GM18519 (cell line): ENCODE data around the gene TTF2.

Experiments used
- ATAC-seq: cut with Tn5 transposase; IDR thresholded peaks from one replicate; pipeline ENCODE4 v1.9.1; 2021; ENCODE audit warnings: mild to moderate bottlenecking, moderate library complexity; ENCODE audit not compliant: unreplicated experiment, low FRiP score

Gene TTF2

DNA sequence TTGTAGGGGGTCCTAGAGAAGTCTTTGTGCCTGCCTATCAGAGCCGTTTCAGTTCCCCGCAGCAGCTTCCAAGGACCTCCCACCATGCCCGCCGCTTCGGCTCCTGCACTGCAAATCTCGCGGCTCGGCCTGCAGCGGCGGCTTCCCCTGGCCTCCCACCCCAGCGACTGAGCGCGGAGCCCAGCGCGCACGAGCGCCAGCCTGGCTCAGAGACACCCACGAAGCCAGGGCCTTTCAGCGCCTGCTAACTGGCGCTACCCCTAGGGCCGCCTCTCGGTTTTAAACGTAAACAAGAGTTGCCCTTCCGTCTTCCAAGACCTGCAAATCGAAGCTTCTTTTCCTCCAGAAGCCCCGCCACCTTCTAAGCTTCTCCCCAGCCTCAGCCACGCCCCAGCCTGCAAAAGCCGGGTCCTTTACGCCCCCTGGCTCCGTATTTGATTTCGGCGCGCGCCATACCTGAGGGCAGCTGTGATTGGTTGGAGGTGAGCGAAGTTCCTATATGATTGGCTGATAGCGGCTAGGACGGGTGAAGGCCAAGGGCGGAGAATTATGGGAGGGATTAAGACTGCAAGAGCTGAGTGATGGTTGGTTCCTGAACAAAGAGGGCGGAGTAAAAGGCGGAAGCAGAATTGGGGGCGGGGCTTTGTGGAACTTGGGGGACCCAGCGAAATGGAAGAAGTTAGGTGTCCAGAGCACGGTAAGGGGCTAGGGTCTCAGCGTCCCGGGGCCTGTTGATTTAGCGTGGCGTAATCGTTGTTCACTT lies at the start of gene TTF2:
Gene TTF2, plus strand, starts transcription at position 649 of the 763 bp plus-strand sequence. Its CDS starts 21 bp downstream, at position 670.
- ATAC-seq = peak; percentile 90

- no peak for ATAC-seq
Measured at GRCh38 chr1:117011334-117011733, 48.8 kb upstream of the TTF2 start.

DNA sequence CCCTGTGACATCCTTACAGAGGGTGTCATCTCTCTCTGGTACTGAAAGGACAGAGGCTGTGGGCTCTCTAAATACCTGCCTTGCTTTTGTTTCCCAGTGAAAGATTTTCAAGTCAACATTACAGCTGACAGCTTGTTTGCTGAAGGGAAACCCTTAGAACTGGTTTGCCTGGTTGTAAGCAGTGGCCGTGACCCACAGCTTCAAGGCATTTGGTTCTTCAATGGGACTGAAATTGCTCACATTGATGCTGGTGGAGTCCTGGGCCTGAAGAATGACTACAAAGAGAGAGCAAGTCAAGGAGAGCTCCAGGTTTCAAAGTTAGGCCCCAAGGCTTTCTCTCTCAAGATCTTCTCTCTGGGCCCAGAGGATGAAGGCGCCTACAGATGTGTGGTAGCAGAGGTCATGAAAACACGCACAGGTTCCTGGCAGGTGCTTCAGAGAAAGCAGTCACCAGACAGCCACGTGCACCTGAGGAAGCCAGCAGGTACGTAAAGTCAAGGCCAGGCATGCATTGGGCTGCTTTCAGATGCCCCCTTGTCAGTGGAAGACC lies 46.7 kb upstream of the TTF2 start:
- ATAC-seq = no peak

DNA sequence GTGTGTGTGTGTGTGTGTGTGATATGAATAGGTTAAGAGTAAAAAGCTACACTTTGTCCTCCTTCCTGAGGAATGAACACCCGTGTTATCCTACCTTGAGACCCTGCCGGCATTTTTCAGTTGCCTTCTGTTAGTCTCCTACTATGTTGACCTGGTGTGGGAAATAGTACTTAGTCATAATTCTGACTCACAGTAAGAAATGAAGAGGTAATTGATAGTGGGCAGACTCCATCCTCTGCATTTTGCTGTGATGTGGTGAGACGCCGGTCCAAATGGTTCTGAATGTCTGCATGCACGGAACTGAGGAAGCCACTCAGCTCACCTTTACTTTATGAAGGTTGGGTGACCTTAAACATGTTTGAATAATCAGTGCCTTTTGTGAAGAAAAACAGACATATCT lies 45.9 kb upstream of the TTF2 start:
- ATAC-seq = no peak

GRCh38 chr1:117015724-117016123 lies 44.4 kb upstream of the TTF2 start:
- no peak for ATAC-seq

DNA sequence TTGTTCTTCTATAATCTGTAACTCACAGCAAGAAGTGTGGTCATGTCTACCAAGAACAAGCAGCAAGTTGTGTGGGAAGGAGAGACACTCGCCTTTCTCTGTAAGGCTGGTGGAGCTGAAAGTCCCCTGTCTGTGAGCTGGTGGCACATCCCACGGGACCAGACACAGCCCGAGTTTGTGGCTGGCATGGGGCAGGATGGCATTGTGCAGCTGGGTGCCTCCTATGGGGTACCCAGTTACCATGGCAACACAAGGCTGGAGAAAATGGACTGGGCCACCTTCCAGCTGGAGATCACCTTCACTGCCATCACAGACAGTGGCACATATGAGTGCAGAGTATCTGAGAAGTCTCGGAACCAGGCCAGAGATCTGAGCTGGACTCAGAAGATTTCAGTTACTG lies 43.1 kb upstream of the TTF2 start:
- ATAC-seq = no peak

- ATAC-seq = no peak
Measured at GRCh38 chr1:117017648-117018047, 42.5 kb upstream of the TTF2 start.

DNA sequence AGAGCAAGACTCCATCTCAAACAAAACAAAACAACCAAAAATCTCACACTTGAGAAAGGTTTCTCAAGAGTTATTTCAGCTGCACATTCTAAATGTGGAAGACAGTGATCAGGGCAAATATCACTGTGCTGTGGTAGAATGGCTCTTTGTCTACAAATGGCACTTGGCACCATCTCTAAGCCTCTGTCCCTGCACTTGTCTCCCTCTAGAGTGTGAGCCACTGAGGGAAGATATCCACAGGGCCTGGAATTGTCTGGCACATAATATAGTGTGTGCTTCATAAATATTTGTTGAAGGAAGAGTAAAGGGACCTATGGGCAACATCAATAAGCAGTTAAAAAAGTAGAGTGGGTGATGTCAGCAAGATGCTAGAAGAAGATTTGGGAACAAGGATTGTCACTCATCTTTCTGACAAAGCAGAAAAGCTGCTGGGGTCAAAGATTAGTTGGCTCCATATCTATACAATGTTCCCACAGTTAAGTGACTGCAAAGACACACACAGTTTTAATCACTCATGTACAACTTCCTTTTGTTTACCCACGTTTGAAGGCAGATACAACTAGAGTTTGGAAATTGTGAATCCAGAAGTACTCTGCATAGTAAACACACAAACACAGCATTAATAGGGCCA lies 39.5 kb upstream of the TTF2 start:
- no peak for ATAC-seq

- ATAC-seq = no peak
Measured at GRCh38 chr1:117022114-117022513, 38.0 kb upstream of the TTF2 start.

DNA sequence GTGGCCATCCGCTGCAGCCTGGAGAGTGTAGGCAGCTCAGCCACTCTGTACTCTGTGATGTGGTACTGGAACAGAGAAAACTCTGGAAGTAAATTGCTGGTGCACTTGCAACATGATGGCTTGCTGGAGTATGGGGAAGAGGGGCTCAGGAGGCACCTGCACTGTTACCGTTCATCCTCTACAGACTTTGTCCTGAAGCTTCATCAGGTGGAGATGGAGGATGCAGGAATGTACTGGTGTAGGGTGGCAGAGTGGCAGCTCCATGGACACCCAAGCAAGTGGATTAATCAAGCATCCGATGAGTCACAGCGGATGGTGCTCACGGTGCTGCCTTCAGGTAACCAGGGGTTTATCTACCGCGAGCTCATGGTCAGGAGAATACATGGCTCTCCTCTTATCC lies 34.6 kb upstream of the TTF2 start:
- ATAC-seq = no peak

GRCh38 chr1:117026361-117026760 lies 33.8 kb upstream of the TTF2 start:
- ATAC-seq = no peak

GRCh38 chr1:117029685-117030084 lies 30.4 kb upstream of the TTF2 start:
- ATAC-seq = no peak

DNA sequence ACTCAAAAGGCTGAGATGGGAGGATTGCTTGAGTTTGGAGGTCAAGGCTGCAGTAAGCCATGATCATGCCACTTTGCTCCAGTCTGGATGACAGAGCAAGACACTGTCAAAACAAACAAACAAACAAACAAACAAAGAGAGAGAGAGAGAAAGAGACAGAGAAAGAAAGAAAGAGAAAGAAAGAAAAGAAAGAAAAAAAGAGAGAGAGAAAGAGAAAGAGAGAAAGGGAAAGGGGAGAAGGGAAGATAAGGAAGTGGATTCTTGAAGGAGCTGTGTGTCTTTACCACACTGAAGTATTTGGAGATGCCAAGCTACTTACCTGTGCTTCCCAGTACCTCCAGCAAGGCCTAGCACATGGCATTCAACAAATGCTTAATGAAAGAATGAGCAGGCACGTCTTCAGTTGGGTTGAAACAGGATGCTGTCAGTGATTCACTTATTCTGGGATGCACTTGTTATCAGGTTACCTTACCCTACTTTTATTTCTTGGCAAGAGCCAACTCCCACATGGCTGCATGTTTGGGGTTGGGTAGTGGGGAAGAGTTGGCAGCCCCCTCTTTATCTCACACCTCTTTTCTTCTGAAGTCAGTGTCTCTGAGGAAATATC lies 29.8 kb upstream of the TTF2 start:
- no peak for ATAC-seq

DNA sequence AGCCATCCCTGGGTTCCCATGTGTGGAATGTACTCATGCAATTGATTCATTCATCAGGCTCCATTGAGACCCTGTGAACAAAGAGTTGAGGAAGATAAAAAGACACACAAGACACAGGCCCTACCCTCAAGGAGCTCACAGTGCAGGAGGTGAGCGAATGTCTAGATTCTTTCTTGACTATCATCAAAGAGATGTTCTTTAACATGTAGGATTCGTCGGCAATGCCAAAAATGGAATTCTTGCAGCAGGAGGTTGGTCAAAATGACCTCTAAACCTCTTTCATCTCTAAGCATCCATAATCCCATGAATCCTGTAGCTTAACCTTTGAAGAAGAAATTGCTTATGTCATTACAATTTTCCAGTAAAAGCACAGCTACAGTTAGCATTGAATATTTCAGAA lies 27.9 kb upstream of the TTF2 start:
- ATAC-seq = no peak

GRCh38 chr1:117032681-117033539 lies 27.2 kb upstream of the TTF2 start:
- ATAC-seq = no peak

- ATAC-seq = no peak
Measured at GRCh38 chr1:117033772-117034171, 26.4 kb upstream of the TTF2 start.

- ATAC-seq = no peak
Measured at GRCh38 chr1:117034791-117035290, 25.3 kb upstream of the TTF2 start.

DNA sequence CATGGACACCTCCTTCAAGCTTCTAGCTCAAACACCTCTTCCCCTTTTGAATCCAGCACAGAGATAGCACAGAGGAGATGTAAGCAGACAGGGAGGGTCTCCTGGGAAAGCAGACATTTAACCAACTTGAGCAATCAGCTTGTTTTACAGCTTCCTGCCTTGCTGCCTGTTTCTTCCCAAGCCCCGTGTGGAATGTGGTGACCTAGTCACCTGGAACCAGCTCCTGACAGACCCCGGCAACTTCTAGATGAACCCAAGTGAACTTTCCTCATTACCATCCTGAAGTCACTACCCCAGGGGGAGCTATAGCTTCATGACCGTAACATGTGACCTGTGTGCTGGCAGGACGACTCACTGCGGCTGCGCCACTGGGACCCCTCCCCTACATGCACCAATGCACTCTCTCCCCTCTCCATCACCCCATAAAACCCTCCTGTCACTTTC lies 24.1 kb upstream of the TTF2 start:
- no peak for ATAC-seq

DNA sequence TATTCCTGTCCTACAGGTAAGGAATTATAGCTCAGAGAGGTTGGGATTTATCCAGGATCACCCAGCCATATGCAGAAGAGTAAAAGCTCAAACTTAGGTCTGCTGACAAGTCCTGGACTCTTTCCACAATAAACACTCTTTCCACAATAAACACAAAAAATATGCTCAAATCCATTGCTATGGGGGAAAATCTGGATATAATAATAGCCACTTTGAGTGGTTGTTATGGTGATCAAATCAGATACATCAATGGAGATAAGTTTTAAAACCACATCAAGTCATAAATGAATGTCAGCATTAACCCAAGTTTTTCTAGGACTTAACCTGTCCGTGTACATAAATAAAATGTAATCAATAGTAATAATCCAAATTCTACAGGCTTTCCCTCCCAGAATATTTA lies 22.3 kb upstream of the TTF2 start:
- ATAC-seq = no peak

DNA sequence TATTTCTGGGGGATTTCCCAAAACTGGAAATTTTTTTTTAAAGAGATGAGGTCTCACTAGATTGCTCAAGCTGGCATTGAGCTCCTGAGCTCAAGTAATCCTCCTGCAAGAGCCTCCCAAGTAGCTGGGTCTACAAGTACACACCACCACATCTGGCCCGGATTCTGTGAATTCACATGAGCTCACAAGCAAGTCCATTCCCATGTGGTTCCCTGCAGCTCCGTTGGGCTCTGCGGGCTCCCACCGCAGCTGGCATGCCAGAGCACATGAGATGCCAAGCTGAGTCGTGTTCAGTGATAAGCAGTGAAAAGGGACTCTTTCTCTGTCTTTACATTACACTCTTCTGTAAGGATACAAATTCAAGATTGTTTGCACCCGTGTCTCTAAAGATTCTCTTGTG lies 21.9 kb upstream of the TTF2 start:
- no peak for ATAC-seq
